GM06990 (cell line): ENCODE measurements around the gene CCNY.

Experiments used
- DNase-seq: peaks from one replicate; pipeline ENCODE4 v3.0.0-alpha.2; 2011; ENCODE audit not compliant: insufficient read length; ENCODE audit errors: extremely low read depth
- H3K27me3 ChIP-seq: replicated peaks from 2 replicates; pipeline ENCODE4 v1.6.0; 2011; ENCODE audit warnings: low read length; ENCODE audit not compliant: control insufficient read depth, insufficient read depth
- H3K36me3 ChIP-seq: 2 replicates; pipeline ENCODE4 v1.5.1; 2011; ENCODE audit warnings: low read length; ENCODE audit not compliant: control insufficient read depth, insufficient read depth
- H3K4me3 ChIP-seq: replicated peaks from 2 replicates; pipeline ENCODE4 v1.5.1; 2011; ENCODE audit warnings: low read depth, mild to moderate bottlenecking, control low read depth, low read length
- TF ChIP-seq, protein P1 (sequence below): IDR thresholded peaks from 2 replicates; pipeline ENCODE4 v1.5.1; 2011; ENCODE audit warnings: low read length, control low read depth, mild to moderate bottlenecking, inconsistent platforms; ENCODE audit not compliant: insufficient read depth, poor library complexity, severe bottlenecking

The CCNY gene

DNA sequence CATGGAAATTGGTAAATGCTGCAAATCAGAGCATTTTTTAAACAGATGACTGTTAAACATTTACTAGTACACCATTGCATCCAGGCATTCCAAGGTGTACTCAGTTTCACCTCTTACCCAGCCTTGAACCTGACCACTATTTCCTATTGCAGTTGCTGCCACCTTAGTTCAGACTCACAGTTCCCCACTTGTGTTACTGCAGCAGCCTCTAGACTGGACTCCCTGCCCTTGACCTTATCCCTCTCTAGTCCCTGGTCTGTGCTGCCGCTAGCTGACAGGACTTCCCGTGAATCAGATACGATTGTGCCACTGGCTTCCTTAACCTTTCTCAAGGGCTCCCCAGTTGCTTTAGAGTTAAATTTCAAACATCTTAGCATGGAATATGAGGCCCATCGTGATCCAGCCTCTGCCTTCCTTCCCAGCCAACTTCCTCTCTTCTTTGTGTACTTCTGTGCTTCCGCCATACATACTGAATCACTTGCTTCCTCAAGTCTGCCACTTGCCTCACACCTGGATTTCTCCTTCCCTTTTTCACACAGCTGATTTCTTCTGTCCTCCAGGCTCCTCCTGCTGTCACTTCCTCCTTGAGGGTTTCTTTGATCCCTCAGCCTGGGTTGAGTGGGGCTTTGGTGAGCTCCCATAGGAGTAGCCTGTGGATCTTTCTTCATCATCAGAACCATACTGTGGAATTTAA lies 150.1 kb downstream of the CCNY start:
- DNase-seq = no peak
- TF ChIP-seq, protein P1, sequence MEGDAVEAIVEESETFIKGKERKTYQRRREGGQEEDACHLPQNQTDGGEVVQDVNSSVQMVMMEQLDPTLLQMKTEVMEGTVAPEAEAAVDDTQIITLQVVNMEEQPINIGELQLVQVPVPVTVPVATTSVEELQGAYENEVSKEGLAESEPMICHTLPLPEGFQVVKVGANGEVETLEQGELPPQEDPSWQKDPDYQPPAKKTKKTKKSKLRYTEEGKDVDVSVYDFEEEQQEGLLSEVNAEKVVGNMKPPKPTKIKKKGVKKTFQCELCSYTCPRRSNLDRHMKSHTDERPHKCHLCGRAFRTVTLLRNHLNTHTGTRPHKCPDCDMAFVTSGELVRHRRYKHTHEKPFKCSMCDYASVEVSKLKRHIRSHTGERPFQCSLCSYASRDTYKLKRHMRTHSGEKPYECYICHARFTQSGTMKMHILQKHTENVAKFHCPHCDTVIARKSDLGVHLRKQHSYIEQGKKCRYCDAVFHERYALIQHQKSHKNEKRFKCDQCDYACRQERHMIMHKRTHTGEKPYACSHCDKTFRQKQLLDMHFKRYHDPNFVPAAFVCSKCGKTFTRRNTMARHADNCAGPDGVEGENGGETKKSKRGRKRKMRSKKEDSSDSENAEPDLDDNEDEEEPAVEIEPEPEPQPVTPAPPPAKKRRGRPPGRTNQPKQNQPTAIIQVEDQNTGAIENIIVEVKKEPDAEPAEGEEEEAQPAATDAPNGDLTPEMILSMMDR = no peak
- Histone ChIP-seq H3K27me3 (no peaks in the 10 kb centered on the region), H3K36me3 (no peaks in the 10 kb centered on the region), H3K4me3 (no peak overlapping the region)

DNA sequence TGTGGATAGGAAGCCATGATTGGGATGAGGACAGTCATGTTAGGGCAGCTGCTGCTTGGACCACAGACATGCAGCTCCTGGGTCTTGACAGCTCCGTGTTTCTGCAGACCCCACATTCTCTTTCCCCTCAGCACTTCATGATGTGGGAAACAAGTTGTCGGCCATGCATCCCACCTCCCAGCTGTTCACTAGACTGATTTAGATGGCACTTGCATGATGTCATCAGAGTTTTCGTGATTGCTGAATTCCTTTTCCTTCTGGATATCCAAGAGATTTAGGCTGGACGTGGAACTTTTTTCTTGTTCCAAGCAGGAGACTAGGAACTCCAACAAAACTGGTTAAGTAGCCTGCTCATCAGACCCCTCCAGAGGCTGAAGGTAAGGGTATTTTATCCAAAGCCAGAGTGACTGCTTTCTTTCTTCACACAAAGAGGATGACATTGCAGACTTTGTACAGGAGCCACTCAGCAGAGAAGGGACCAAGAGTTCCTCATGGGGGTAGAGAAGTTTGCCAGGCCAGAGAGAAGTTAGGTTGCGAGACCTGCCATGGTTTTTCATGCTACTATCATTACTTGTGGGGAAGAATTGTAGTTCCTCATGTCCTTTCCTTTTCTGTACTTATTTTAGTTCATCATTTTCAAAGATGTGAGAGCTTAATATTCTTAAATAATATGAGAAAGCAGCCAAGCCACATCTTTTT lies 151.2 kb downstream of the CCNY start:
- Histone ChIP-seq H3K4me3 (no peak overlapping the region), H3K36me3 (no peaks in the 10 kb centered on the region), H3K27me3 (no peaks in the 10 kb centered on the region)
- TF ChIP-seq, protein P1 = no peak
- DNase-seq = no peak

DNA sequence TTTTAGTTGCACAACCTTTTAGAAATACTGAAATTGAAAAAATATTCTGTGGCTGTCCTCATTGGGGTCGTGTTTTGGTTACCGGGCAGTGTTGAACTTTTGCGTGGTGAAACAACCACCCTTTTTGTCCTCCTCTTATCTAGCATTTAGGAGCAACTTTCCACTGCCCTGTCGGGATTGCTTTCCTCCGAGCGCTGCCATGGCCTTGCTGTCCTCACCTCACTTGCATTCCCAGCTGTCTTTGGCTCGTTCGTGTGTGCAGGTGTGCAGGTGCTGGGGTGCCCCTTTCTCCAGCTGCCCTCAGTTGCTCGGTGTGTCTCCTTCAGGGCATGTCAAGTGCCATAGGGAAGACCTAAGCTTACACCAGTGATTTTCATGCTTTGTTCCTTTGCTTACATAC lies 151.9 kb downstream of the CCNY start:
- Histone ChIP-seq H3K36me3 (no peaks in the 10 kb centered on the region), H3K27me3 (no peaks in the 10 kb centered on the region), H3K4me3 (no peak overlapping the region)
- no peak for DNase-seq
- TF ChIP-seq, protein P1 = no peak

DNA sequence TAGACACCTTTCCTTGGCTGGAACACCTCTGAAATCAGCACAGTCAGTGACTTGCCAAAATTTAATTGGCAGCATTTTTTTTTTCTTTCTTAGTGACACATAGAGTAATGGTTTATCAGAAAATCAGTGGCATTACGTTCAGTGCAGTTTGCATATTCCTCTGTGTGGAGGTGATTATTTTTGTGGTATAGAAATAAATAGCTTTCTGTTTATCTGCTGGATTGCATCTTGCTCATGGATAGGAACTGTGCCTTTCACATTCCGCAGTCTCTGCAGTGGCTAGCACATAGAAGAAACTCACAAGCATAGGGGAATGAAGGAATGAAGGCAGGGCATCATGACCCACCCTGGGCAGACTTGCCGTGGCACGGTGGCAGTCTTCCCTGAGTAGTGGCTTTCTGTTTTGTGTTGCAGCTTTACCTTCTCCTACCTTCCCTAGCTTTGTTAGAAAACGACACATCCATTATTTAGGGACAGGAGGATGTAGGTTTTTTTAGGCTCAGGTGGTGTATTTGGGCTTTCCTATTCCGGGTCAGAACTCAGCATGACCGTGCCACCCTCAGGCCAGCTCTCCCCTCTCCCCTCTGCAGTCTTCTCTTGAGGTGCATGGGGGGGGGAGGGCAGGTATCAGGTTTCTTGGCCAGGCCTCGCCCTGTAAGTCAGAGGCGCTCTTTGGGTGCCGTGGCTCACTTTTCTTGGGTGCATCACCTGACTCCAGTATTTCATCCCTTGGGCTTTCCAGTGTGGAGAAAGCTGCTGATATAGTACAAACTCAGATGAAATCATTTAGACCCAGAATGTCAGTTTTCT lies 156.3 kb downstream of the CCNY start:
- no peaks in the 10 kb centered on the region for H3K27me3 ChIP-seq
- TF ChIP-seq, protein P1 = no peak
- no peak overlapping the region for H3K4me3 ChIP-seq
- no peaks in the 10 kb centered on the region for H3K36me3 ChIP-seq
- DNase-seq = no peak

DNA sequence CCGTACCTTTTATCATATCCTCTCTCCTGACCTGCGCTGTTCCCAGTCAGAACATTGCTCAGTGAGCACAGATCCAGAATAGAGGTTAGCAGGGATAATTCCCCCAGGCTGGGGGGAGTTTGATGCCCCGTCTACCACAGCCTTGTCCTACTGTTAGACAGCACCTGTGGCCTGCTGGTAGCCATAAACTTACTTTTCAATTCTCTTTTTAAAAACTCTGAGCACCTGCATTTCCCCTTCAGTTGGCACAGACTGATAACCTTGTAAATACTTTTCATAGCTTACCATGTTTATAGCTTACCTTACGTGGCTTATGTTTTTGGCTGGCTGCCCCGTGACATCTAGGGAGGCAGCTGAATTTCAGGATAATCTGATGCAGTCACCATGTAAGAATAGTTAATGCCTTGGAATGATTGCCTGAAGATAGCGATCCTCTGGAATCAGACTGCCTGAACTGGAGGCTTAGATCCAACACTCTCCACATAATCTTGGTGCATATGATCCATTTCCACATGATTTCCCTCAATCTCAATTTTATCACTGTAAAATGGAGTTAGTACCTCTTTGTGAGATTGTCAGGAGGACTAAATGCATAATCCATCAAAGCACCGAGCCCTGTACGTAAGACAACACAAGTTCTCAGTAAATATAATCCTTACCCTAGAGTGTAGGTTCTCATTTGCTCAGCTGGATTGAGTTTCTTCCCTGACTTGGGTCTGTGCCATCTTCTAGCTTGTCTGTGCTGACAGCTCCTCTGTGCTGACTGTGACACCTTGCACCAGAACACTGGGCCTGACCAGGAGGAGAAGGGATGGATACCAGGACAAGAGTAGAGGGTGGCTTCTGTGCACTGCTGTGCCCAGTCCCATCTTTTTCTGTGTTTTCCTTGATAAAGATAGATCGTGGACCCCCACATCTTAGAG lies 157.1 kb downstream of the CCNY start:
- no peak for DNase-seq
- no peaks in the 10 kb centered on the region for H3K36me3 ChIP-seq
- no peaks in the 10 kb centered on the region for H3K27me3 ChIP-seq
- H3K4me3 ChIP-seq = no peak overlapping the region
- TF ChIP-seq, protein P1 = no peak
